HG03108 (cell line): Measurements from ENCODE around the gene BACH1.

Source experiments
- ATAC-seq: cut with Tn5 transposase; IDR thresholded peaks from one replicate; pipeline ENCODE4 v1.9.1; 2021; ENCODE audit warnings: moderate library complexity; ENCODE audit not compliant: unreplicated experiment

Gene BACH1

GRCh38 chr21:29313662-29314408, 15.1 kb downstream of the BACH1 start:
- no peak for ATAC-seq

- no peak for ATAC-seq
These were observed 16.5 kb downstream of the BACH1 start for GRCh38 chr21:29315131-29315749.

DNA sequence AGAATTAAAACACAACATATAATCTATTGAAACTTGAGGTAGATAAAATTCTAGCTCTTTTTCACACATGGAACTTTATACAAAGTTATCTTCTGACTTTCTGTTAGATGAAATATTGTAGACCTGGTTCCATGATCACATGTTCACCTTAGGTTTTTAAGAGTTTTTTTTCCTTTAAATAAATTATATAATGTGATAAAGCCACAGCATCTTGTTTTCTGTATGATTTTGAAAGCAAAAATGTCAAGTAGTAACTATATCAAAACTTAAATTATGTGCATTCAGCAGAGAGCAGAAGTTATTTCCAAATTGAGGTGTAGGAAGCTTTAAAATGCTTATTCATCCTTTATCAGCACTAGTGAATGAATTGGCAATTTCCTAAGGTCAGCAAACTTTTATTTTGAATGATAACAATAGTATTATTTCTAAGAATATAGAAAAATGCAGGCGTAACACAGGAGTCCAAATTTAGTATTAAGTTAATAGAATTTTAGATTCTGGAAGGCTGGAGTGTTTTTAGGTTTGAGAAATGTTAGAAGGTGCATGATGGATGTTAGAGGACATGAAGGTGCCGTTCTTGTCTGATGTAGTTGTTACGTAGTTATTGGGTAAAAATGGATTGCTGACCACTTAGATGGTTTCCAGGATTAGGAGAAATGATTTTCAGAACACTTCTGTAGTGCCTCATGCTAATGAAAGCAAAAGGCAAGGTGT, 17.5 kb downstream of the BACH1 start:
- ATAC-seq = no peak

DNA sequence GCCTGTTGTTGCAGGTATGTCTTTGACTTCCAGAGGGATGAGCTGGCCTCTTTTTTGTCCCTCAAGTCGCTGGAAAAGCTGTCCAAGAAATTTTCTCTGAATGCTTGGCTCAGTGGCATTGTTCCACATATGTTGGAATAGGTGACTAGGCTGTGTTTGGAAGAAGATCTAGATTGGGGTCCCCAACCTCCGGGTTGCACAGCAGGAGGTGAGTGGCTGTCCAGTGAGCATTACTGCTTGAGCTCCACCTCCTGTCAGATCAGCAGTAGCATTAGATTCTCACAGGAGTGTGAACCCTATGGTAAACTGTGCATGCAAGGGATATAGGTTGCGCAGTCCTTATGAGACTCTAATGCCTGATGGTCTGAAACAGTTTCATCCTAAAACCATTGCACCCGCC, 18.1 kb downstream of the BACH1 start:
- ATAC-seq = no peak

DNA sequence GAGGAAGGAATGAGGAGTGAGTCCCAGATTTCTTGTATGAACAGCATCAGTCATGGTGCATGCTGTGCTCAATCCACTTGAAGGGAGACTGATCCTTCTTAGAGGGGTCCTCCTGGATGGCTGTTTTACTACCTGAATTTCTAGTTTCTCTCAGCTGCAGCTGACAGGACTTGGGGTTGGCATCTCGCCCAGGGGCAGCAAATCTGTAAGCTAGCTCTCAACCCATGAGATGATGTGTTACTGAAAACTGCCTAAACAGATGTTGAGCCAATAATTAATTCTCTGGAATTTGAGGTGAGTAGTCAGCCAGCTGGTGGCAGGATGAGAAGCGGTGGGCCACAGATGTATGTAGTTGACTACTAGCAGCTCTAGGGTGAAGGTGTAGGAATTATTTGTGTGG, 19.6 kb downstream of the BACH1 start:
- ATAC-seq = no peak

GRCh38 chr21:29320031-29320430, 21.3 kb downstream of the BACH1 start:
- no peak for ATAC-seq

DNA sequence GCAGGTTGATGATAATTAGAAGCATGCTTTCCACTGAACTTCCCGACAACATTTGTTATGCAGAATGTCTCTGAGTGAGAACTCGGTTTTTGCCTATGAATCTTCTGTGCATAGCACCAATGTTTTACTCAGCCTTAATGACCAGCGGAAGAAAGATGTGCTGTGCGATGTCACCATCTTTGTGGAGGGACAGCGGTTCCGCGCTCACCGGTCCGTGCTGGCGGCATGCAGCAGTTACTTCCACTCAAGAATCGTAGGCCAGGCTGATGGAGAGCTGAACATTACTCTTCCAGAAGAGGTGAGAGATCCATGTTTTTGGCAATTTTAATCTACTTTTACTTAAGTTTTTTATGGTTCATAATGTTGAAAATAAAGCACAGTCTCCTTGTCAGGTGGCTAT, 22.5 kb downstream of the BACH1 start:
- no peak for ATAC-seq

- no peak for ATAC-seq
These were observed 23.5 kb downstream of the BACH1 start for GRCh38 chr21:29321932-29322928.

DNA sequence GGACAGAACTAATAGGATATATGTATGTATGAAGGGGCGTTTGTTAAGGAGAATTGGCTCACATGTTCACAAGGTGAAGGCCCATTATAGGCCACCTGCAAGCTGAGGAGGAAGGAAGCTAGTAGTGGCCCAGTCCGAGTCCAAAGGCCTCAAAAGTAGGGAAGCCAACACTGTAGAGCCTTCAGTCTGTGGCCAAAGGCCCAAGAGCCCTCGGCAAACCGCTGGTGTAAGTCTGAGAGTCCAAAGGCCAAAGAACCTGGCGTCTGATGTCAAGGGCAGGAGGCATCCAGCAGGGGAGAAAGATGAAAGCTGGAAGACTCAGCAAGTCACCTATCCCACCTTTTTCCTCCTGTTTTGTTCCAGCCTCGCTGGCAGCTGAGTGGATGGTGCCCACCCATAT, 24.5 kb downstream of the BACH1 start:
- ATAC-seq = no peak

DNA sequence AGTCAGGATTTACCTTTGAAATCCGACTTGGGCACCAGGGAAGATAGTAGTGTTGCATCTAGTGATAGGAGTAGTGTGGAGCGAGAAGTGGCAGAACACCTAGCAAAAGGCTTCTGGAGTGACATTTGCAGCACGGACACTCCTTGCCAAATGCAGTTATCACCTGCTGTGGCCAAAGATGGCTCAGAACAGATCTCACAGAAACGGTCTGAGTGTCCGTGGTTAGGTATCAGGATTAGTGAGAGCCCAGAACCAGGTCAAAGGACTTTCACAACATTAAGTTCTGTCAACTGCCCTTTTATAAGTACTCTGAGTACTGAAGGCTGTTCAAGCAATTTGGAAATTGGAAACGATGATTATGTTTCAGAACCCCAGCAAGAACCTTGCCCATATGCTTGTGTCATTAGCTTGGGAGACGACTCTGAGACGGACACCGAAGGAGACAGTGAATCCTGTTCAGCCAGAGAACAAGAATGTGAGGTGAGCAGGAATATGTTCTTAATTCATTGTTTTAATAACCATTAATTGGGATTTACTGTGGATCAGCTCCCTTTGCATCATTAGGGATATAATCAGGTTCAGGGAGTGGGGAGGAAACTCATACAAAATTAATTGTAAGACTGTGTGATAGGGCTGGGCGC, 28.3 kb downstream of the BACH1 start:
- ATAC-seq = no peak

DNA sequence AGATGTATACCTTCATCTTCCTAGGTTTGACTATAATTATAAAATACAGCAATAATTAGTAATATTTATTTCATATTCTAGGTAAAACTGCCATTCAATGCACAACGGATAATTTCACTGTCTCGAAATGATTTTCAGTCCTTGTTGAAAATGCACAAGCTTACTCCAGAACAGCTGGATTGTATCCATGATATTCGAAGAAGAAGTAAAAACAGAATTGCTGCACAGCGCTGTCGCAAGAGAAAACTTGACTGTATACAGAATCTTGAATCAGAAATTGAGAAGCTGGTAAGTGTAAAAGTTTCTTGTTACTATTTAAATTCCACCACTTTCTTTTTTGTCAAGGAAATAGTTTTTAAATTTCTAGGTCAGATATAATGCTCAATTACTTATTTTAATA, 30.7 kb downstream of the BACH1 start:
- no peak for ATAC-seq

GRCh38 chr21:29330797-29331196, 32.1 kb downstream of the BACH1 start:
- ATAC-seq = no peak

- no peak for ATAC-seq
These were observed 34.0 kb downstream of the BACH1 start for GRCh38 chr21:29332461-29333362.

DNA sequence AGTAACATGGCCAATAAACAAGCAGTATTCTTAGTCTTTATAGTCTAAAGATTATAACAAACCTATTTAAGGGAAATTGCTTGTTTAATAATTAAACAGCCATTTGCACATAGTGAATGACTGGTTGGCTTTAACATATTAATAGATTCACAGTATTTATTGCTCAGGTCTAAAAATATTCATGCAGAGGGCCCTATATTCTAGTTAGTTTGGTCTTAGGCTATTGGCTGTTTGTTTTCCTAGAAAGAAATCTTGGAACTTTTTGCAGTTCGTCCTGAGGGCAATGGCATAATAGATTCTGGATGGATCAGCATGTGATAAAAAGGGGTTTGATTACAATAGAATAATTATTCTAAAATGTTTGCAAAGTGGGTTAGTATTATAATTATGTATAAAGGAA, 34.7 kb downstream of the BACH1 start:
- no peak for ATAC-seq

GRCh38 chr21:29334717-29335428, 36.2 kb downstream of the BACH1 start:
- no peak for ATAC-seq

DNA sequence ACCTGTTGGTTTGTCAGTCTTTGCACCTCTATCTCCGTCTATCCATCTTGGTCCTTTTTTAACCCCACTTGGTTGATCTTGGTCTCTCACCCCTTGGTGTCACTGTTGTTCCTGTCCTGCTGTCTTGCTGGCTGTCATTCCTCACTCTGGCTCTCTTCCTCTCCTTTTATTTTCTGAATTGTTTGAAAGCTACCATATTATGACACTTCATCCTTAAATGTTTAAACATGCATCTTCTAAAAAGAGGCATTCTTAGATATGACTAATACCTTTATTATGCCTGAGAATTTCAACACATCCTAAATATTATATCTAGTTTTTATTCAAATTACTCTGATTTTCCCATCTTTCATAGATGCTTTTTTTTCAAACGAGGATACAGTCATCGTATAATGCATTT, 37.0 kb downstream of the BACH1 start:
- ATAC-seq = no peak

DNA sequence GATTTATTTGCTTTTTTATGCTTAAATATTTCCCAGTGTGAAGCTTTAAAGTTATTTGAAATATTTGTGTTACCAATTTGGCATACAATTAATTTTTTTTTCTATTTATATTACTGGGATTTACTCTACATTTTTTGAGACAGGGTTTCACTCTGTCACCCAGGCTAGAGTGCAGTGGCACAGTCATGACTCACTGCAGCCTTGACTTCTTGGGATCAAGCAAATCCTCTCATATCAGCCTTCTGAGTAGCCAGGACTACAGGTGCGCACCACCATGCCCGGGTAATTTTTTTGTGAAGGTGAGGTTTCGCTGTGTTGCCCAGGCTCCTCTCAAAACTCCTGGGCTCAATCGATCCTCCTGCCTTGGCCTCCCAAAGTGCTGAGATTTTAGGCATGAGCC, 39.5 kb downstream of the BACH1 start:
- no peak for ATAC-seq

GRCh38 chr21:29340228-29340627, 41.5 kb downstream of the BACH1 start:
- no peak for ATAC-seq
